HG03439 (cell line): Measurements from ENCODE around the gene CWF19L2.
A peak's percentile ranks its signal among the peaks of the same experiment; 100 is the strongest.
"Not testable (repeated sequence)": the region's sequence is repeated elsewhere in the genome, so short reads cannot be mapped to it uniquely, and the experiment has no call there.

Source experiments
- ATAC-seq: cut with Tn5 transposase; IDR thresholded peaks from one replicate; pipeline ENCODE4 v1.9.1; 2021; ENCODE audit warnings: mild to moderate bottlenecking, moderate library complexity; ENCODE audit not compliant: unreplicated experiment

CWF19L2 gene

GRCh38 chr11:107457558-107458271 is at the start of gene CWF19L2:
TSS of gene CWF19L2 (minus strand) at chr11:107457825. CDS start at chr11:107457816, 9 bp downstream.
- peak; percentile 96 for ATAC-seq

- no peak for ATAC-seq
Observed at GRCh38 chr11:107505647-107506225, 48.1 kb upstream of the CWF19L2 start.

GRCh38 chr11:107504981-107505380 is 47.4 kb upstream of the CWF19L2 start:
- ATAC-seq = no peak

GRCh38 chr11:107501713-107502112 is 44.1 kb upstream of the CWF19L2 start:
- ATAC-seq = no peak

- not testable (repeated sequence) for ATAC-seq
Observed at GRCh38 chr11:107497371-107497770, 39.7 kb upstream of the CWF19L2 start.

GRCh38 chr11:107496011-107496410 is 38.4 kb upstream of the CWF19L2 start:
- ATAC-seq = no peak

- no peak for ATAC-seq
Observed at GRCh38 chr11:107494055-107494454, 36.4 kb upstream of the CWF19L2 start.

- ATAC-seq = no peak
Observed at GRCh38 chr11:107493117-107493516, 35.5 kb upstream of the CWF19L2 start.

GRCh38 chr11:107490836-107491235 is 33.2 kb upstream of the CWF19L2 start:
- no peak for ATAC-seq

GRCh38 chr11:107482234-107482633 is 24.6 kb upstream of the CWF19L2 start:
- no peak for ATAC-seq

GRCh38 chr11:107478922-107479321 is 21.3 kb upstream of the CWF19L2 start:
- ATAC-seq = no peak

- ATAC-seq = no peak
Observed at GRCh38 chr11:107477820-107478219, 20.2 kb upstream of the CWF19L2 start.

GRCh38 chr11:107473792-107474191 is 16.2 kb upstream of the CWF19L2 start:
- no peak for ATAC-seq

GRCh38 chr11:107472966-107473365 is 15.3 kb upstream of the CWF19L2 start:
- no peak for ATAC-seq

- ATAC-seq = no peak
Observed at GRCh38 chr11:107468596-107468995, 11.0 kb upstream of the CWF19L2 start.

- no peak for ATAC-seq
Observed at GRCh38 chr11:107467696-107468095, 10.1 kb upstream of the CWF19L2 start.

GRCh38 chr11:107466275-107466866 is 8.7 kb upstream of the CWF19L2 start:
- ATAC-seq = not testable (repeated sequence)

- ATAC-seq = peak; percentile 32
Observed at GRCh38 chr11:107457205-107457557, 444 bp downstream of the CWF19L2 start.

- ATAC-seq = no peak
Observed at GRCh38 chr11:107453594-107454286, 3.9 kb downstream of the CWF19L2 start.

- no peak for ATAC-seq
Observed at GRCh38 chr11:107446822-107447431, 10.7 kb downstream of the CWF19L2 start.

- no peak for ATAC-seq
Observed at GRCh38 chr11:107442715-107443215, 14.9 kb downstream of the CWF19L2 start.
